GM18526 (cell line): ENCODE data around the gene OR5B12.

ENCODE experiments used
- POLR2A ChIP-seq: IDR thresholded peaks from 3 replicates; pipeline ENCODE4 v1.6.1; 2011; ENCODE audit not compliant: insufficient read length; ENCODE audit errors: extremely low read depth

Gene OR5B12

GRCh38 chr11:58442136-58442535 is at the start of gene OR5B12:
Gene OR5B12 (minus strand): TSS chr11:58442236. CDS start chr11:58440151, 2,085 bp downstream.
- TF ChIP-seq POLR2A: no peak

- no peak for TF ChIP-seq POLR2A
These were observed 48.8 kb upstream of the OR5B12 start for GRCh38 chr11:58490827-58491226.

- TF ChIP-seq POLR2A: no peak
These were observed 45.1 kb upstream of the OR5B12 start for GRCh38 chr11:58487170-58487569.

GRCh38 chr11:58485961-58486360 is 43.9 kb upstream of the OR5B12 start:
- no peak for TF ChIP-seq POLR2A

GRCh38 chr11:58471892-58472291 is 29.9 kb upstream of the OR5B12 start:
- no peak for TF ChIP-seq POLR2A

- no peak for TF ChIP-seq POLR2A
These were observed 24.3 kb upstream of the OR5B12 start for GRCh38 chr11:58466293-58466692.

GRCh38 chr11:58465690-58466089 is 23.7 kb upstream of the OR5B12 start:
- TF ChIP-seq POLR2A: no peak

GRCh38 chr11:58451585-58451984 is 9.5 kb upstream of the OR5B12 start:
- TF ChIP-seq POLR2A: no peak

- no peak for TF ChIP-seq POLR2A
These were observed 4.3 kb upstream of the OR5B12 start for GRCh38 chr11:58446294-58446693.

- TF ChIP-seq POLR2A: no peak
These were observed 2.3 kb upstream of the OR5B12 start for GRCh38 chr11:58444300-58444699.

GRCh38 chr11:58438486-58438885 is 3.5 kb downstream of the OR5B12 start:
- no peak for TF ChIP-seq POLR2A

GRCh38 chr11:58434217-58434616 is 7.8 kb downstream of the OR5B12 start:
- TF ChIP-seq POLR2A: no peak

GRCh38 chr11:58433638-58434203 is 8.3 kb downstream of the OR5B12 start:
- no peak for TF ChIP-seq POLR2A

- no peak for TF ChIP-seq POLR2A
These were observed 12.8 kb downstream of the OR5B12 start for GRCh38 chr11:58429273-58429672.

- no peak for TF ChIP-seq POLR2A
These were observed 14.0 kb downstream of the OR5B12 start, which contains the start of gene OR5B2 for GRCh38 chr11:58428021-58428420. Gene OR5B2 (minus strand): TSS chr11:58428121. CDS start chr11:58423261, 4,860 bp downstream.

- no peak for TF ChIP-seq POLR2A
These were observed 35.3 kb downstream of the OR5B12 start, which contains the start of gene OR5B3 for GRCh38 chr11:58406774-58407173. Gene OR5B3 (minus strand): TSS chr11:58406874. CDS start chr11:58403409, 3,465 bp downstream.

GRCh38 chr11:58395581-58395980 is 46.5 kb downstream of the OR5B12 start:
- TF ChIP-seq POLR2A: no peak
